Body of pancreas (tissue), 4 donors: ENCODE results near the gene KIAA1671. TPM values are rescaled to one million over a fixed set of nuclear protein-coding genes. Genes with fewer than 3 reads are reported as not detected.

Source experiments
- ATAC-seq: fragments of 150-250 bp; one replicate; pipeline ENCODE4 v1.9.1; 2016
- DNase-seq, 4 donors: peaks; one replicate each; pipeline ENCODE4 v3.0.0-alpha.2; 2019
- H3K27ac ChIP-seq, 4 donors: fragments of 200-600 bp; sonication (generic); 1 replicate in 3 of 4; 2 replicates in 1 of 4; pipeline versions ENCODE4 v1.5.1 to v1.6.1; 2016 to 2019; ENCODE audit warnings: mild to moderate bottlenecking in 1 of 4, mixed read lengths in 1 of 4, moderate library complexity in 1 of 4
- H3K27me3 ChIP-seq, 2 donors: fragments of 200-600 bp; sonication (generic); one replicate each; pipeline ENCODE4 v1.6.0; 2016; ENCODE audit warnings: mild to moderate bottlenecking in 1 of 2
- H3K36me3 ChIP-seq, 2 donors: fragments of 200-600 bp; sonication (generic); replicated peaks in 1 of 2; 2 replicates each; pipeline ENCODE4 v1.5.1; 2016; ENCODE audit warnings: low read depth in 2 of 2; ENCODE audit not compliant: insufficient read depth in 1 of 2
- H3K4me1 ChIP-seq: fragments of 200-600 bp; sonication (generic); one replicate; pipeline ENCODE4 v1.6.0; 2016
- H3K4me3 ChIP-seq, 2 donors: fragments of 200-600 bp; sonication (generic); 1 replicate in 1 of 2; 2 replicates in 1 of 2; pipeline ENCODE4 v1.5.1; 2016 to 2019
- H3K9me3 ChIP-seq, 3 donors: fragments of 200-600 bp; sonication (generic); 1 replicate in 2 of 3; 2 replicates in 1 of 3; pipeline ENCODE4 v1.5.1; 2016
- CTCF ChIP-seq, 7 experiments: fragments of 450-650 bp in 4 of 7; fragments of 200-600 bp in 3 of 7; sonication (generic) in 3 of 7; IDR thresholded peaks; one replicate each; pipeline ENCODE4 v1.5.1; 2016 to 2019; ENCODE audit warnings: antibody characterized with exemption in 7 of 7
- POLR2A ChIP-seq, 3 donors: fragments of 450-650 bp; IDR thresholded peaks; one replicate each; pipeline ENCODE4 v1.6.1; 2016; ENCODE audit warnings: antibody characterized with exemption in 3 of 3, mild to moderate bottlenecking in 2 of 3
- WGBS, 2 donors: methylation state at CpG; one replicate each; pipeline ENCODE4 v1.1.5; 2017; 5-methylcytosine and 5-hydroxymethylcytosine counted together
- intact Hi-C: fragments of 100-400 bp; cut with DNase I; formaldehyde crosslinking; loops from one replicate; pipeline ENCODE4 v1.15.1; 2023
- total RNA-seq, 2 donors: library from RNA; depleted of rRNA; stranded (reverse); fragments of >200 nt; gene quantifications; one replicate each; pipeline ENCODE4 v1.1.0, GENCODE V29; 2016

The KIAA1671 gene
- total RNA-seq, 2 donors from 2014 or later, result 24.9 to 79.8 TPM

GRCh38 chr22:25182131-25183110 is 229.9 kb downstream of the KIAA1671 start:
- no peak for TF ChIP-seq POLR2A (IDR thresholded peaks at IDR 0.05)
- no peak for TF ChIP-seq CTCF (IDR thresholded peaks at IDR 0.05)
- peaks cover 0 to 16% of the 10 kb centered on the region in 2 donors for H3K36me3 ChIP-seq

GRCh38 chr22:25183949-25184619 is 231.6 kb downstream of the KIAA1671 start:
- no peak for DNase-seq
- WGBS, 2 donors, result 78 to 79% methylated on average over 8 to 12 of the region's 12 CpGs
- intact Hi-C loops, result no loop called here
- Histone ChIP-seq H3K36me3 (peaks cover 0 to 17% of the 10 kb centered on the region in 2 donors), H3K4me1 (no peaks in the 10 kb centered on the region), H3K27ac (no peak overlapping the region), H3K27me3 (no peaks in the 10 kb centered on the region), H3K9me3 (no peaks in the 10 kb centered on the region), H3K4me3 (no peak overlapping the region)
- no peak for ATAC-seq
- no peak for TF ChIP-seq POLR2A (IDR thresholded peaks at IDR 0.05)

More at GRCh38 chr22:25182131-25183110, 229.9 kb downstream of the KIAA1671 start:
- no peaks in the 10 kb centered on the region for H3K4me1 ChIP-seq
- H3K4me3 ChIP-seq, result no peak overlapping the region
- H3K27ac ChIP-seq, result no peak overlapping the region
- no peak for DNase-seq
- no peak for ATAC-seq
- H3K27me3 ChIP-seq, result no peaks in the 10 kb centered on the region
- WGBS, 2 donors, result 79 to 81% methylated on average over 10 of the region's 10 CpGs
- intact Hi-C loops, result no loop called here
- no peaks in the 10 kb centered on the region for H3K9me3 ChIP-seq

GRCh38 chr22:25186140-25186539 is 233.6 kb downstream of the KIAA1671 start:
- ATAC-seq (no peak), DNase-seq (no peak)
- intact Hi-C loops, result no loop called here
- no peak overlapping the region for H3K4me3 ChIP-seq
- H3K36me3 ChIP-seq, result peaks cover 0 to 21% of the 10 kb centered on the region in 2 donors
- no peaks in the 10 kb centered on the region for H3K9me3 ChIP-seq
- 93 to 94% methylated on average over 3 of the region's 3 CpGs for WGBS, 2 donors
- no peak for TF ChIP-seq CTCF (IDR thresholded peaks at IDR 0.05)
- no peak for TF ChIP-seq POLR2A (IDR thresholded peaks at IDR 0.05)
- no peaks in the 10 kb centered on the region for H3K4me1 ChIP-seq
- no peaks in the 10 kb centered on the region for H3K27me3 ChIP-seq
- no peak overlapping the region for H3K27ac ChIP-seq

- Histone ChIP-seq H3K27ac (no peak overlapping the region), H3K9me3 (no peaks in the 10 kb centered on the region), H3K4me1 (no peaks in the 10 kb centered on the region), H3K27me3 (no peaks in the 10 kb centered on the region), H3K36me3 (peaks cover 0 to 22% of the 10 kb centered on the region in 2 donors), H3K4me3 (no peak overlapping the region)
- ATAC-seq, result no peak
- intact Hi-C loops, result no loop called here
- WGBS, 2 donors, result 83 to 86% methylated on average over 6 of the region's 6 CpGs
- no peak for DNase-seq
- TF ChIP-seq POLR2A (IDR thresholded peaks at IDR 0.05) (no peak), CTCF (IDR thresholded peaks at IDR 0.05) (no peak)
Observed at GRCh38 chr22:25187469-25187868, 235.0 kb downstream of the KIAA1671 start.

GRCh38 chr22:25192406-25192805 is 239.9 kb downstream of the KIAA1671 start:
- no peaks in the 10 kb centered on the region for H3K4me1 ChIP-seq
- H3K27ac ChIP-seq, result no peak overlapping the region
- no peaks in the 10 kb centered on the region for H3K27me3 ChIP-seq
- no peaks in the 10 kb centered on the region for H3K9me3 ChIP-seq
- H3K36me3 ChIP-seq, result peaks cover 0 to 14% of the 10 kb centered on the region in 2 donors
- ATAC-seq (no peak), DNase-seq (no peak)
- no peak overlapping the region for H3K4me3 ChIP-seq
- 83 to 89% methylated on average over 12 of the region's 12 CpGs for WGBS, 2 donors
- intact Hi-C loops, result no loop called here
- TF ChIP-seq POLR2A (IDR thresholded peaks at IDR 0.05), result no peak
- no peak for TF ChIP-seq CTCF (IDR thresholded peaks at IDR 0.05)
